C4-2B (cell line): ENCODE data around the gene PSD.

Experiments
- ZFX ChIP-seq: fragments of 450-650 bp; IDR thresholded peaks from 2 replicates; pipeline ENCODE4 v1.6.1; 2017
- TF ChIP-seq, protein P1 (sequence below): fragments of 450-650 bp; conservative IDR thresholded peaks from 2 replicates; pipeline ENCODE4 v1.5.1; 2017; ENCODE audit warnings: mild to moderate bottlenecking

DNA sequence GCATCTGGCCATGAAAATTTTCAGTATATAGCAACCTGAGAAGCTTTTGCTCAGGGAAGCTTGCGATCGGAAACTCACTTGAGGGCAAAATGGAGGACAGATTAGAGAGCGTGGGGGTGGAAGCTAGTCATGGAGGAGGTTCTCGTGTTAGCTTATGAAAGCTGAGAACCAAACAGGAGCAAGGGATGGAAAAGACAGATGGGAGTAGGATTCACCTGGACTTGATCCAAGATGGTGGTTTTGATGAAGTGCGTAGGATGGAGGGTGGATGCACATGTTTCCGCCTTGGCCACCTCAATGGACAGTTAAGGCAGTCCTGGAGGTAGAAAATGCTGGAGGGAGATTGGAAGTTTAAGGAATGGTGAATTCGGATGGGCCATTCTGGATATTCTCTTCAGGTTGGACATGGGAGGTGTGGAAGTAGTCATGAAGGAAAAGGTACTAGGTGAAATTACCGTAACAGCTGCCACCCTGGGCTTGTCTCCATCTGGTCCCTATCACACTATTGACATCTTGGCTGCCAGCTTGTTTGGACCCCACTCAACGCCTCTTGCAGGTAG lies 39.1 kb upstream of the PSD start:
- TF ChIP-seq ZFX, result no peak
- TF ChIP-seq, protein P1, sequence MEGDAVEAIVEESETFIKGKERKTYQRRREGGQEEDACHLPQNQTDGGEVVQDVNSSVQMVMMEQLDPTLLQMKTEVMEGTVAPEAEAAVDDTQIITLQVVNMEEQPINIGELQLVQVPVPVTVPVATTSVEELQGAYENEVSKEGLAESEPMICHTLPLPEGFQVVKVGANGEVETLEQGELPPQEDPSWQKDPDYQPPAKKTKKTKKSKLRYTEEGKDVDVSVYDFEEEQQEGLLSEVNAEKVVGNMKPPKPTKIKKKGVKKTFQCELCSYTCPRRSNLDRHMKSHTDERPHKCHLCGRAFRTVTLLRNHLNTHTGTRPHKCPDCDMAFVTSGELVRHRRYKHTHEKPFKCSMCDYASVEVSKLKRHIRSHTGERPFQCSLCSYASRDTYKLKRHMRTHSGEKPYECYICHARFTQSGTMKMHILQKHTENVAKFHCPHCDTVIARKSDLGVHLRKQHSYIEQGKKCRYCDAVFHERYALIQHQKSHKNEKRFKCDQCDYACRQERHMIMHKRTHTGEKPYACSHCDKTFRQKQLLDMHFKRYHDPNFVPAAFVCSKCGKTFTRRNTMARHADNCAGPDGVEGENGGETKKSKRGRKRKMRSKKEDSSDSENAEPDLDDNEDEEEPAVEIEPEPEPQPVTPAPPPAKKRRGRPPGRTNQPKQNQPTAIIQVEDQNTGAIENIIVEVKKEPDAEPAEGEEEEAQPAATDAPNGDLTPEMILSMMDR, result no peak
